SK-N-SH (cell line): ENCODE data around the gene DLX2. TPM values are rescaled to one million over a fixed set of nuclear protein-coding genes. Genes with fewer than 3 reads are reported as not detected.

ENCODE experiments used
- CTCF ChIA-PET: fragments of 300-600, 350-600 bp; formaldehyde crosslinking; extraction: SDS; loops from one replicate; lab custom pipeline; 2021; lab: Yijun Ruan, JAX
- POLR2A ChIA-PET: fragments of 350-600 bp; sonication (Branson Sonifier 250); formaldehyde crosslinking; extraction: SDS; loops from one replicate; lab custom pipeline; 2020; ENCODE audit warnings: antibody characterized with exemption, inconsistent platforms; lab: Yijun Ruan, JAX
- DNase-seq: peaks from one replicate; pipeline ENCODE4 v3.0.0; 2012
- H2AFZ ChIP-seq: fragments of 200-600 bp; sonication (generic); 2 replicates; pipeline ENCODE4 v1.8.1; 2016; ENCODE audit warnings: antibody characterized with exemption, mild to moderate bottlenecking, low read depth
- H3F3A ChIP-seq: fragments of 200-600 bp; sonication (generic); replicated peaks from 2 replicates; pipeline ENCODE3; 2016; ENCODE audit warnings: antibody characterized with exemption, mild to moderate bottlenecking; ENCODE audit not compliant: insufficient read depth
- H3K27ac ChIP-seq, 2 experiments: fragments of 200-500 bp in 1 of 2; fragments of 200-600 bp in 1 of 2; sonication (Bioruptor generic) in 1 of 2; sonication (generic), shearing (Covaris generic) in 1 of 2; 2 replicates each; pipeline versions ENCODE4 v1.5.1 to v1.6.1; 2014 to 2016; ENCODE audit warnings: low read depth in 2 of 2, inconsistent platforms in 1 of 2, low read length in 1 of 2, mild to moderate bottlenecking in 1 of 2, mixed read lengths in 1 of 2
- H3K27me3 ChIP-seq: fragments of 200-600 bp; sonication (generic), shearing (Covaris generic); 2 replicates; pipeline ENCODE4 v1.6.1; 2016; ENCODE audit warnings: mixed run types; ENCODE audit not compliant: insufficient read depth
- H3K36me3 ChIP-seq, 2 experiments: fragments of 200-500 bp in 1 of 2; fragments of 200-600 bp in 1 of 2; sonication (Bioruptor generic) in 1 of 2; sonication (generic) in 1 of 2; replicated peaks in 1 of 2; 2 replicates each; pipeline versions ENCODE3 to v1.5.1; 2014 to 2016; ENCODE audit warnings: low read length in 1 of 2, mild to moderate bottlenecking in 1 of 2; ENCODE audit not compliant: insufficient read depth in 2 of 2, control insufficient read depth in 1 of 2
- H3K4me1 ChIP-seq, 2 experiments: fragments of 200-500 bp in 1 of 2; fragments of 200-600 bp in 1 of 2; sonication (Bioruptor generic) in 1 of 2; sonication (generic), shearing (Covaris generic) in 1 of 2; 2 replicates each; pipeline versions ENCODE4 v1.5.1 to v1.6.1; 2014 to 2016; ENCODE audit warnings: low read depth in 1 of 2, low read length in 1 of 2, mixed run types in 1 of 2; ENCODE audit not compliant: insufficient read depth in 2 of 2, control insufficient read depth in 1 of 2
- H3K4me2 ChIP-seq: fragments of 200-600 bp; sonication (generic), shearing (Covaris generic); 2 replicates; pipeline ENCODE4 v1.6.1; 2017; ENCODE audit warnings: mixed run types
- H3K4me3 ChIP-seq, 2 experiments: fragments of 200-500 bp in 1 of 2; fragments of 200-600 bp in 1 of 2; sonication (Bioruptor generic) in 1 of 2; sonication (generic), shearing (Covaris generic) in 1 of 2; 2 replicates each; pipeline versions ENCODE4 v1.5.1 to v1.8.1; 2014 to 2016; ENCODE audit warnings: low read depth in 2 of 2, inconsistent platforms in 1 of 2, low read length in 1 of 2, mild to moderate bottlenecking in 1 of 2, mixed read lengths in 1 of 2, moderate library complexity in 1 of 2
- H3K79me2 ChIP-seq: fragments of 200-600 bp; sonication (generic); 2 replicates; pipeline ENCODE4 v1.8.1; 2017; ENCODE audit warnings: mild to moderate bottlenecking; ENCODE audit not compliant: insufficient read depth
- H3K9ac ChIP-seq: fragments of 200-600 bp; sonication (generic); 2 replicates; pipeline ENCODE4 v1.6.1; 2017; ENCODE audit warnings: mixed run types
- H3K9me2 ChIP-seq: fragments of 200-600 bp; sonication (generic); 2 replicates; pipeline ENCODE4 v1.6.1; 2017; ENCODE audit warnings: mixed run types
- H3K9me3 ChIP-seq: fragments of 200-600 bp; sonication (generic); 2 replicates; pipeline ENCODE4 v1.6.1; 2017; ENCODE audit warnings: mixed run types, mild to moderate bottlenecking, moderate library complexity
- H4K20me1 ChIP-seq: fragments of 200-600 bp; sonication (generic); 2 replicates; pipeline ENCODE4 v1.6.1; 2017; ENCODE audit warnings: mild to moderate bottlenecking, mixed run types; ENCODE audit not compliant: insufficient read depth
- CHD2 ChIP-seq: fragments of 150-350 bp; IDR thresholded peaks from 2 replicates; pipeline ENCODE4 v1.6.1; 2018; ENCODE audit warnings: low read length; ENCODE audit not compliant: partially characterized antibody
- CTCF ChIP-seq: fragments of 200-600 bp; sonication (generic); IDR thresholded peaks from 2 replicates; pipeline ENCODE4 v1.6.1; 2017; ENCODE audit warnings: antibody characterized with exemption, mild to moderate bottlenecking, moderate library complexity
- EZH2phosphoT487 ChIP-seq: fragments of 200-600 bp; sonication (generic); IDR thresholded peaks from 2 replicates; pipeline ENCODE4 v1.6.1; 2017; ENCODE audit warnings: low read depth, mixed run types, mild to moderate bottlenecking, antibody characterized with exemption, moderate library complexity, borderline replicate concordance
- FOSL2 ChIP-seq: IDR thresholded peaks from 2 replicates; pipeline ENCODE4 v1.4.0; 2012; ENCODE audit warnings: low read depth, mild to moderate bottlenecking, moderate library complexity, borderline replicate concordance
- FOXM1 ChIP-seq: IDR thresholded peaks from 2 replicates; pipeline ENCODE4 v1.4.0; 2012; ENCODE audit warnings: low read depth, mild to moderate bottlenecking
- JUND ChIP-seq: IDR thresholded peaks from 2 replicates; pipeline ENCODE4 v1.4.0; 2012
- MAX ChIP-seq: IDR thresholded peaks from 2 replicates; pipeline ENCODE4 v1.4.0; 2012; ENCODE audit warnings: low read depth
- MEF2A ChIP-seq: IDR thresholded peaks from 2 replicates; pipeline ENCODE4 v1.4.0; 2012; ENCODE audit warnings: low read depth, borderline replicate concordance
- MXI1 ChIP-seq: IDR thresholded peaks from 2 replicates; pipeline ENCODE4 v1.6.1; 2012; ENCODE audit warnings: mild to moderate bottlenecking, low read depth, low read length, improper control_type of control experiment
- RAD21 ChIP-seq: IDR thresholded peaks from 2 replicates; pipeline ENCODE4 v1.6.1; 2012; ENCODE audit warnings: mild to moderate bottlenecking, low read length
- RFX5 ChIP-seq: IDR thresholded peaks from 2 replicates; pipeline ENCODE4 v1.6.1; 2012; ENCODE audit warnings: mild to moderate bottlenecking, improper control_type of control experiment, low read length
- SIN3A ChIP-seq: IDR thresholded peaks from 2 replicates; pipeline ENCODE4 v1.6.1; 2012; ENCODE audit warnings: low read depth, mild to moderate bottlenecking, low read length, moderate library complexity, borderline replicate concordance
- SMC3 ChIP-seq: IDR thresholded peaks from 2 replicates; pipeline ENCODE4 v1.6.1; 2012; ENCODE audit warnings: low read depth, low read length, improper control_type of control experiment
- TAF1 ChIP-seq: IDR thresholded peaks from 2 replicates; pipeline ENCODE4 v1.6.1; 2012; ENCODE audit warnings: low read depth, mild to moderate bottlenecking, low read length, moderate library complexity, borderline replicate concordance
- TCF12 ChIP-seq: IDR thresholded peaks from 2 replicates; pipeline ENCODE4 v1.4.0; 2012
- TEAD4 ChIP-seq: IDR thresholded peaks from 2 replicates; pipeline ENCODE4 v1.4.0; 2012; ENCODE audit warnings: mild to moderate bottlenecking, borderline replicate concordance; ENCODE audit not compliant: insufficient read depth
- YY1 ChIP-seq: IDR thresholded peaks from 2 replicates; pipeline ENCODE4 v1.4.0; 2012; ENCODE audit warnings: low read depth, mild to moderate bottlenecking
- WGBS: methylation state at CpG from one replicate; pipeline ENCODE4 v1.1.6; 2017; ENCODE audit warnings: low lambda C conversion rate; 5-methylcytosine and 5-hydroxymethylcytosine counted together
- polyA plus RNA-seq, 3 experiments: library from polyadenylated mRNA; depleted of rRNA; stranded (reverse); fragments of >200 nt; gene quantifications; 2 replicates each; pipeline ENCODE4 v1.2.3, GENCODE V29; 2012
- TF ChIP-seq, protein P1 (sequence below): IDR thresholded peaks from 2 replicates; pipeline ENCODE4 v1.6.1; 2012; ENCODE audit warnings: mild to moderate bottlenecking, low read depth, low read length, moderate library complexity
- TF ChIP-seq, protein P2 (sequence below): IDR thresholded peaks from 2 replicates; pipeline ENCODE4 v1.4.0; 2012; ENCODE audit warnings: low read depth, borderline replicate concordance

Gene DLX2
- polyA plus RNA-seq, 1 of the 3 experiments (the other 2 are of a cell fraction): 0.02 TPM

DNA sequence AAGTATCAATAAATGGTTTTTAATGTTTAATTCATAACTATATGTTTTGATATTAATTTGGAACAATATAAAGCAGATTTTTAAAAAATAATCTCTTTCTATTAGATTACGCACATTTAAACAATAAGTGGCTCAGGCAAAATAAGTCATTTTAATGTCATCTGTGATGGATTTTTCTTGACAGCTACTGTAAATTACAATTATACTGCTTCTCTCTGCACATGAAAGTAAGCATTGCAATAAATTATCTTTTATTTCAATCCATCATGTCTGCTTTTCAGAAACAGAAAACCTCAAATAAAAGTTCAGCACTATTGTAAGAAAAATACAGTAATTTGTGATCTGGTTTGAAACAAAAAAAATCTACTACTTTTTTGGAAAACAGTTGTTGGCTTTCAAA lies 28.4 kb downstream of the DLX2 start:
- no peak for TF ChIP-seq FOXM1
- no peak for TF ChIP-seq JUND
- TF ChIP-seq, protein P1, sequence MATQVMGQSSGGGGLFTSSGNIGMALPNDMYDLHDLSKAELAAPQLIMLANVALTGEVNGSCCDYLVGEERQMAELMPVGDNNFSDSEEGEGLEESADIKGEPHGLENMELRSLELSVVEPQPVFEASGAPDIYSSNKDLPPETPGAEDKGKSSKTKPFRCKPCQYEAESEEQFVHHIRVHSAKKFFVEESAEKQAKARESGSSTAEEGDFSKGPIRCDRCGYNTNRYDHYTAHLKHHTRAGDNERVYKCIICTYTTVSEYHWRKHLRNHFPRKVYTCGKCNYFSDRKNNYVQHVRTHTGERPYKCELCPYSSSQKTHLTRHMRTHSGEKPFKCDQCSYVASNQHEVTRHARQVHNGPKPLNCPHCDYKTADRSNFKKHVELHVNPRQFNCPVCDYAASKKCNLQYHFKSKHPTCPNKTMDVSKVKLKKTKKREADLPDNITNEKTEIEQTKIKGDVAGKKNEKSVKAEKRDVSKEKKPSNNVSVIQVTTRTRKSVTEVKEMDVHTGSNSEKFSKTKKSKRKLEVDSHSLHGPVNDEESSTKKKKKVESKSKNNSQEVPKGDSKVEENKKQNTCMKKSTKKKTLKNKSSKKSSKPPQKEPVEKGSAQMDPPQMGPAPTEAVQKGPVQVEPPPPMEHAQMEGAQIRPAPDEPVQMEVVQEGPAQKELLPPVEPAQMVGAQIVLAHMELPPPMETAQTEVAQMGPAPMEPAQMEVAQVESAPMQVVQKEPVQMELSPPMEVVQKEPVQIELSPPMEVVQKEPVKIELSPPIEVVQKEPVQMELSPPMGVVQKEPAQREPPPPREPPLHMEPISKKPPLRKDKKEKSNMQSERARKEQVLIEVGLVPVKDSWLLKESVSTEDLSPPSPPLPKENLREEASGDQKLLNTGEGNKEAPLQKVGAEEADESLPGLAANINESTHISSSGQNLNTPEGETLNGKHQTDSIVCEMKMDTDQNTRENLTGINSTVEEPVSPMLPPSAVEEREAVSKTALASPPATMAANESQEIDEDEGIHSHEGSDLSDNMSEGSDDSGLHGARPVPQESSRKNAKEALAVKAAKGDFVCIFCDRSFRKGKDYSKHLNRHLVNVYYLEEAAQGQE: no peak
- TF ChIP-seq RAD21: no peak
- no peak for TF ChIP-seq TEAD4
- TF ChIP-seq MAX: no peak
- no peak for TF ChIP-seq RFX5
- no peak for TF ChIP-seq CTCF
- no peak for TF ChIP-seq MXI1
- TF ChIP-seq FOSL2: no peak
- TF ChIP-seq EZH2phosphoT487: no peak
- TF ChIP-seq SIN3A: no peak
- no peak for TF ChIP-seq SMC3
- TF ChIP-seq TCF12: no peak
- TF ChIP-seq YY1: no peak
- TF ChIP-seq MEF2A: no peak
- no peak for TF ChIP-seq CHD2
- TF ChIP-seq, protein P2, sequence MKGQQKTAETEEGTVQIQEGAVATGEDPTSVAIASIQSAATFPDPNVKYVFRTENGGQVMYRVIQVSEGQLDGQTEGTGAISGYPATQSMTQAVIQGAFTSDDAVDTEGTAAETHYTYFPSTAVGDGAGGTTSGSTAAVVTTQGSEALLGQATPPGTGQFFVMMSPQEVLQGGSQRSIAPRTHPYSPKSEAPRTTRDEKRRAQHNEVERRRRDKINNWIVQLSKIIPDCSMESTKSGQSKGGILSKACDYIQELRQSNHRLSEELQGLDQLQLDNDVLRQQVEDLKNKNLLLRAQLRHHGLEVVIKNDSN: no peak
- TF ChIP-seq TAF1: no peak
- H3K4me3 ChIP-seq: no peak overlapping the region
- POLR2A ChIA-PET: no interaction called here
- H3F3A ChIP-seq: peaks cover 2% of the 10 kb centered on the region
- H3K9ac ChIP-seq: no peak overlapping the region
- H3K4me2 ChIP-seq: no peak overlapping the region
- CTCF ChIA-PET: interaction anchor here (1.0 kb wide), 1 partner anchor 30 kb away, joined by 3 read pairs; no protein-coding TSS in a partner anchor
- H3K79me2 ChIP-seq: no peaks in the 10 kb centered on the region
- no peaks in the 10 kb centered on the region for H4K20me1 ChIP-seq
- H3K36me3 ChIP-seq: no peaks in the 10 kb centered on the region
- WGBS: 96% methylated on average over 1 of the region's 1 CpG
- no peaks in the 10 kb centered on the region for H3K27me3 ChIP-seq
- no peak overlapping the region for H2AFZ ChIP-seq
- H3K4me1 ChIP-seq: peaks cover 0 to 4% of the 10 kb centered on the region in 2 experiments; a peak in 1 of 4 replicates
- H3K9me2 ChIP-seq: no peaks in the 10 kb centered on the region
- DNase-seq: no peak
- H3K27ac ChIP-seq: no peak overlapping the region
- no peaks in the 10 kb centered on the region for H3K9me3 ChIP-seq
